Kidney capillary endothelial cell (primary cell): ENCODE results near the gene CELF4.

ENCODE experiments used
- DNase-seq: peaks from one replicate; pipeline ENCODE4 v3.0.0-alpha.2; 2018; ENCODE audit warnings: low spot score

CELF4 gene

DNA sequence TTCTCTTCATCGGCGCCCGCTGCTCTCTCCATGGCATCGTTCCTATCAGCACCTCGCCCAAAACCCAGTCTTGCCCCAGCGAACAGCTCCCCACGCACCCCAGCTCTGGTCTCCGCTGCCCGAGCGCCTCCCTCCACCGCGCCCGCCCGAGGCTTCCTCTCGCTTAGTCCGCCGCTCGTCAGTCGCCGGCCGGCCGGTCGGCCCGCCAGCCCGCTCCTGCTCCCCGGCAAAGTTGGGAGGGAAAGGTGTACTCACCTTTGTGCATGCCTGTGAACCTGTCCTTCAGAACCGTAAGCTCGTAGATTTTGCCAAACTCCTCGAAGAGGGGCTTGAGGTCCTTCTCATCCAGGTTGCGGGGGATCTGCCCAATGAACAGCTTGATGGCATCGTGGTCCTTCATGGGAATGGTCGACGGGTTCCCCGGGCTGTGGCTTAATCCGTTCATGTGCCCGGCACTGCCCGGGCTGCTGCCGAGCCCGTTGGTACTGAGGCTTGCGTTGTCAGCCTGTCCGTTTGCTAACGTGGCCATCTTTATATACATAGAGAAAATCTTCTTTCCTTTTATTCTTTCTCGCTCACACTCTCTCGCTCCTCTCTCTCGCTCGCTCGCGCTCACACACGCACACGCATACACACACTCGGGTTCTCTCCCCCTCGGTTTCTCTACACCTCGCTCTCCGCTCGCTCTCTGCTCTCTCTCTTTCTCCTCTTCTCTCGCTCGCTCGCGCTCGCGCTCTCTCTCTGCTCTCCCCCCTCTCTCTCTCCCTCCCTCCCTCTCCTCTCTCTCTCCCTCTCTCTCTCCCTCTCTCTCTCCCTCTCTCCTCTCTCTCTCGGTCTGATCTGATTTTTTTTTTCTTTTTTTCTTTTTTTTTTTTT is at the start of gene CELF4:
CELF4 (minus strand) TSS at position 698 of the 876 bp plus-strand sequence.
- DNase-seq = peak; percentile 10

DNA sequence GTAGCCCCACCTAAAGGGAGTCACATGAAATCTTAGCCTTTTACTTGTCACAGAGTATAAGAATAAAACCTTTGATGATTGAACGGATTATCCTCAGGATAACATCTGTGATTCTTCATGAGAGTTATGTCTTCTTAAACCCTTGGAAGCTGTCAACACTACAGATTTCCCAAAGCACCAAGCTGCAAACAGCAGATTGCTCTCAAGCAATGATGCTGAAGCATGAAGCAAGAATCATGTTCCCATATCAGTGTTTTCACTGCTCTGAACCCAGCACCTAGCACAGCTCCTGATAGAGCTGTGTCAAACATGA is 47.6 kb upstream of the CELF4 start:
- no peak for DNase-seq

DNA sequence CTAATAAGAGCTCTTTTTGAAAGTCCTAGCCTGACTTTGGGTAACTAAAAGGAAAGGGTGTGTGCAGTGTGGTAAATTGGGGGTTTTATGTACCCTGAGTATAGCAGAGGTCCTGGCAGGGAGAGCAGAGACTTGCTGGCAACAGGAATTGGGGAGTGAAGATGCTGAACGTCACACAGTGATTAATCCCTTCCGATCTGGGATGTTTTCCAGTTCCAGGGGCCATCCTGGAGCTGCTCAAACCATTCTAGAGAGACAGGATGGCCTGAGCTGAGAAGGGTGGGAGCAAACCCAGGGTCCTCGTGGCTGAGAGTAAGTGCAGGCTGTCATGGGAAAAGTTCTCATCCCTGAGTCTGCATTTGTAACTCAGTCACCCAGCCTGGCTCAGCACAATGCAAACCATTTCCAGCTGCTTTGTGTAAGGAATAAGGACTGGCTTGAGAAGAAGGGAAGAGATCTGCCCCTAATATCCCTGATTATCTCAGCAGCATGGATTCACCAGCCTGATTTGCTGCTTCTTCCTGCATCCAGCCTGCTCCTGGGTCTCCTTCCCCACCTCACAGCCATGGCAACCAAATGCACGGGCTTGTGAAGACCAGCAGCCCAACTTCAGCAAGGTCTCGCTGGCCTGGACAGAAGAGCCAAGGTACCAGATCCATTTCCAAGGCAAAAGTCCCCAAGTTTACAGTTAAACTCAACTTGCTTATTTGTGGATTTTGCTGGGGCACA is 47.1 kb upstream of the CELF4 start:
- DNase-seq = peak; percentile 21

GRCh38 chr18:37611614-37612279 is 46.1 kb upstream of the CELF4 start:
- DNase-seq = peak; percentile 80

GRCh38 chr18:37608876-37609275 is 43.3 kb upstream of the CELF4 start:
- DNase-seq = no peak

DNA sequence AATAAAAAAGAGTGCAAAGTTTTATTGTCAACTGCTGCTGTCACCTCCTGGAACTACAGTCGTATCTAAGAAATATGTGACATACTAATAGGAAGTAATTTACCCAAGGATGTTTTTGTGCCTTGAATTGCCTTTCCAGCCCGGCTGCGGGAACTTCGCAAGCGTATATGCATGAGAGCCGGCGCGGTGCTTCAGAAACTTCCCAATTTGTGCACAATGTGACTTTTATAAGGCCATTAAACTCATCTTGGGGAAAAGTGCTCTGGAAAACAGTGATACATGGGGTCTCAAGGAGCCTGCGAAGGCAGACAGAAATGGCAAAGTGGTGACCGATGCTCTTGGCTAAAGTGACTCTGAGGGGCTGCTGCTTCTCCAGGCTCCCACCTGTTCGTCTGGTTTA is 41.7 kb upstream of the CELF4 start:
- no peak for DNase-seq

DNA sequence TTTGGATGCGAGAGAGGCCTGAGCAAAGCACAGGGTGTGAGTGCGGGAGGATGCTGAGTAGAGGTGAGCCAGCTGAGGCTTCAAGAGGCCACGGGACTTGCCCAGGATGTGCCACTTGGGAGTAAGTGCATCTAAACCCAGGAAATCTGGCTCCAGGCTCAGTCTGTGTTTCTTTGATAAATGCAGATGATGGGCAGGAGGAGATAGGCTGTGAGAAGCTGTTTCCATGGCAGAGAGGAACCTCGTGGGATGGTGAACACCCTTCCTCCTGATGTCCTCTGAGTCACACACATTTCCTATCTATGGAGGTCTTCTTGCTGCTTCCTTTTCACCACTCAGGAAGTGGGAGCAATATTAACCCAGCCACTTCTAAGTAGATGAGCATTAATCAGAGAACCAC is 38.4 kb upstream of the CELF4 start:
- peak; percentile 40 for DNase-seq

- DNase-seq = no peak
These were observed 33.6 kb upstream of the CELF4 start for GRCh38 chr18:37598966-37599896.

- DNase-seq = no peak
These were observed 32.8 kb upstream of the CELF4 start for GRCh38 chr18:37598396-37598795.

- DNase-seq = no peak
These were observed 24.7 kb upstream of the CELF4 start for GRCh38 chr18:37590346-37590745.

DNA sequence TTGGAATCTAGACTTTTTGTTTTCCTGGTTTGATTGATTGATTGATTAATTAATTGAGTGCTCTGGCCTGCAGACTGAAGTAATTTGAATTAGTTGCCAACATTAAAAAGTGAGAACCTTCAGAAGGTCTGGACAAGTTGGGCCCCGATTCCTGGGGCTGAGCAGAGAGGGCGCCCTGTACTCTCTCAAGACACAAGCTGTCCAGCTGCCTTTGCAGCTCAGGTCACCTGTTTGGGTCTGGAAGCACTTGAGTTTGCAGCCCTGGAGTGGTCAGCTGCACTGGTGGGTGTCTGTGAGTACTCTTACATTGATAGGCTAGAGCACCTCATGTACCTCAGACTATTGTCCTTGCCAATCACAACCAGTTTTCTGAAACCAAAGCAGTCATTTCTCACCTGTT is 22.7 kb upstream of the CELF4 start:
- no peak for DNase-seq

DNA sequence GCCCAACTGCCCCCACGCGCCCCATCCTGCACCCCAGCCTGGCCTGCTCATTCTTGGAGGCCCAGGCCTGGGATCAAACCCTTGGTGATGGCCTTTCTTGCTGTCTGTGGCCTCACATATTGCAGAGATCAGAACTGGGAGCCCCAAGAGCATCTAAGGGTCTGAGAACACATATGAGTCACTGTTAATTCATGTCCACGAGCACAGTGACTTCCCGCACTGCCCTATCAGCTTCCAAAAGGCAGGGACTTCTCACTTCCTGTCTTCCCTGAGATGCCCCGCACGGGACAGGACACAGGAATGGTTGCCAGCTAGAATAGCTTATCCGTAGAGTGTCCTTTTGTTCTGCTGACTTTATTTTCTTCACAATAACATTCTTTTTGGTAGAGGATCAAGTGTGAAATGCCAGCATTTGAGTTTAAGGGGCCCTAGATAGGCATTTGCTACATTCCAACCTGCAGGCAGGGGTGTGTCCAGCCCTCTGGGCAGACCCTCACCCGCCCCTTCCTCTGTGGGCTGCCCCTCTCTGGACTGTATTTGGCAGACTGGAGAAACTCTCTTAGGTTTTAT is 21.1 kb upstream of the CELF4 start:
- peak; percentile 57 for DNase-seq

GRCh38 chr18:37584952-37585695 is 19.5 kb upstream of the CELF4 start:
- no peak for DNase-seq

DNA sequence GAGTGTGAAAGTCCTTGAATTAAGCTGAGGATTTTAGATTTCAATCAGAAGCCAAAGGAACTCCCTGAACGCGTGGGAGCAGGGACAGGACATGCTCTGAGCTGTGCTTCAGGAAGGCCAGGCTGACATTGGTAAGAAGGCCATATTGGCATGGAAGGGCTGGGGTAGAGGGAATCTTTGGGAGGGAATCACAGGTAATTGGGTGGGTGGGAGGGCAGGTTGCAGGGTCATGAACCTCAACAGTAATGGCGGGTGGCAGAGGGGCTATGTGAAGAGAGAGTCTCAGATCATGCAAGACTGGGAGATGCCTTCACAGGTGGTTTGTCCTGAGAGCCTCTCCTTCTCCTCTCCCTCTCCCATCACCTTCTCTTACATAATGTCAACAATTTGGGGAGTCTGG is 18.6 kb upstream of the CELF4 start:
- DNase-seq = no peak

GRCh38 chr18:37582261-37582660 is 16.7 kb upstream of the CELF4 start:
- DNase-seq = no peak

GRCh38 chr18:37578886-37579513 is 13.4 kb upstream of the CELF4 start:
- DNase-seq = peak; percentile 42

- no peak for DNase-seq
These were observed 12.6 kb upstream of the CELF4 start for GRCh38 chr18:37578182-37578678.

- DNase-seq = no peak
These were observed 11.5 kb upstream of the CELF4 start for GRCh38 chr18:37577051-37577611.

- DNase-seq = no peak
These were observed 10.0 kb upstream of the CELF4 start for GRCh38 chr18:37575646-37576045.

- DNase-seq = no peak
These were observed 8.5 kb upstream of the CELF4 start for GRCh38 chr18:37574113-37574512.
